Lung (tissue), 12 donors: ENCODE data around the gene NUDT14. TPM values are rescaled to one million over a fixed set of nuclear protein-coding genes. Genes with fewer than 3 reads are reported as not detected.

Experiments
- ATAC-seq: fragments of 200-7000 bp; cut with Tn5 transposase; one replicate; pipeline ENCODE4 v1.9.1; 2020; ENCODE audit warnings: moderate number of reproducible peaks; ENCODE audit not compliant: insufficient read depth, low FRiP score
- DNase-seq, 3 donors: peaks; one replicate each; pipeline ENCODE4 v3.0.0-alpha.2; 2013 to 2017
- H3K27ac ChIP-seq, 2 donors: one replicate each; pipeline ENCODE4 v1.5.1; 2013; ENCODE audit warnings: mild to moderate bottlenecking in 2 of 2, moderate library complexity in 2 of 2, control low read depth in 1 of 2, inconsistent platforms in 1 of 2, low read depth in 1 of 2, low read length in 1 of 2
- H3K27me3 ChIP-seq, 3 donors: one replicate each; pipeline ENCODE4 v1.5.1; 2013; ENCODE audit warnings: low read length in 2 of 3; ENCODE audit not compliant: control insufficient read depth in 3 of 3, insufficient read depth in 3 of 3
- H3K36me3 ChIP-seq, 4 donors: one replicate each; pipeline ENCODE4 v1.5.1; 2013; ENCODE audit warnings: low read length in 4 of 4, mild to moderate bottlenecking in 1 of 4, moderate library complexity in 1 of 4; ENCODE audit not compliant: control insufficient read depth in 4 of 4, insufficient read depth in 4 of 4
- H3K4me1 ChIP-seq, 5 donors: one replicate each; pipeline ENCODE4 v1.5.1; 2013; ENCODE audit warnings: low read length in 5 of 5, mild to moderate bottlenecking in 2 of 5, moderate library complexity in 1 of 5; ENCODE audit not compliant: control insufficient read depth in 5 of 5, insufficient read depth in 5 of 5
- H3K4me3 ChIP-seq: one replicate; pipeline ENCODE4 v1.5.1; 2013; ENCODE audit warnings: mild to moderate bottlenecking, control low read depth, moderate library complexity
- H3K9ac ChIP-seq, 2 donors: one replicate each; pipeline ENCODE4 v1.5.1; 2013; ENCODE audit warnings: low read length in 2 of 2, control low read depth in 1 of 2; ENCODE audit not compliant: insufficient read depth in 1 of 2
- H3K9me3 ChIP-seq, 4 donors: one replicate each; pipeline ENCODE4 v1.5.1; 2013; ENCODE audit warnings: low read length in 3 of 4, mild to moderate bottlenecking in 1 of 4, moderate library complexity in 1 of 4; ENCODE audit not compliant: control insufficient read depth in 4 of 4, insufficient read depth in 3 of 4
- WGBS, 2 donors: extraction: QIAGEN DNeasy Blood & Tissue Kit; methylation state at CpG; one replicate each; pipeline ENCODE4 v1.1.7; 2013; 5-methylcytosine and 5-hydroxymethylcytosine counted together
- polyA plus RNA-seq, 2 donors: library from polyadenylated mRNA; stranded (reverse); fragments of 200-250 nt; gene quantifications; one replicate each; pipeline ENCODE4 v1.2.1, GENCODE V29; 2013
- total RNA-seq, 2 donors: library from RNA; depleted of rRNA in 1 of 2; stranded (reverse); fragments of >200 nt in 1 of 2; gene quantifications; one replicate each; pipeline ENCODE4 v1.2.1, GENCODE V29; 2014 to 2021
- TF ChIP-seq, protein P1 (sequence below): IDR thresholded peaks from 2 replicates; pipeline ENCODE4 v1.5.1; 2012; ENCODE audit warnings: mild to moderate bottlenecking; ENCODE audit errors: control extremely low read depth, extremely low read depth
- donor health status: control.
- donor health status: control.
- donor health status: Bipolar disorder and iron deficiency.
- donor health status: healthy.
- donor health status: DM: yes; HTN: yes; CAD: no.

The NUDT14 gene
- total and polyA plus RNA-seq, 4 donors, result 27.7 to 80.7 (median 51.3) TPM

DNA sequence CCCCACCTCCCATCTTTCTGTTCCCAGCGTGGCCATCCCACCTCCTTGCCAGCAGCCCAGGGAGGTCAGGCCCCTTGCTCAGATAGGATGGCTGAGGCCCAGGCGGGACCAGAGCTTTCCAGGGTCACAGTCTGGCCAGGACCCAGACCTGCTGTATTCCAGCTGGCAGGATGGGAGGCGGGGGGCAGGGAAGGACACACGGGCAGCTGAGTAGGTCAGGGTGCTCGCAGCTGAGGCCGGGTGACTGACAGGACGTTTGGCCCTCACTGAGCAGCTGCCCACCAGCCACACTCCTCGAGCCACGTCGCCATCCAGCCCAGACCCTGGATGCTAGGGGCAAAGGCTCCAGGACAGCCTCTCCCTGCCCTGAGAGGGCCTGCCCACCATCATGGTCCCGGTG lies 4.0 kb downstream of the NUDT14 start:
- Histone ChIP-seq H3K36me3 (peaks cover 0 to 5% (median 0%) of the 10 kb centered on the region in 4 donors), H3K4me3 (no peak overlapping the region), H3K4me1 (peaks cover 0 to 23% (median 2%) of the 10 kb centered on the region in 5 donors), H3K9me3 (no peaks in the 10 kb centered on the region), H3K9ac (no peak overlapping the region), H3K27me3 (no peaks in the 10 kb centered on the region), H3K27ac (no peak overlapping the region)
- ATAC-seq, result no peak
- WGBS, 2 donors, result 81 to 84% methylated on average over 11 of the region's 11 CpGs
- no peak for DNase-seq
- TF ChIP-seq, protein P1, sequence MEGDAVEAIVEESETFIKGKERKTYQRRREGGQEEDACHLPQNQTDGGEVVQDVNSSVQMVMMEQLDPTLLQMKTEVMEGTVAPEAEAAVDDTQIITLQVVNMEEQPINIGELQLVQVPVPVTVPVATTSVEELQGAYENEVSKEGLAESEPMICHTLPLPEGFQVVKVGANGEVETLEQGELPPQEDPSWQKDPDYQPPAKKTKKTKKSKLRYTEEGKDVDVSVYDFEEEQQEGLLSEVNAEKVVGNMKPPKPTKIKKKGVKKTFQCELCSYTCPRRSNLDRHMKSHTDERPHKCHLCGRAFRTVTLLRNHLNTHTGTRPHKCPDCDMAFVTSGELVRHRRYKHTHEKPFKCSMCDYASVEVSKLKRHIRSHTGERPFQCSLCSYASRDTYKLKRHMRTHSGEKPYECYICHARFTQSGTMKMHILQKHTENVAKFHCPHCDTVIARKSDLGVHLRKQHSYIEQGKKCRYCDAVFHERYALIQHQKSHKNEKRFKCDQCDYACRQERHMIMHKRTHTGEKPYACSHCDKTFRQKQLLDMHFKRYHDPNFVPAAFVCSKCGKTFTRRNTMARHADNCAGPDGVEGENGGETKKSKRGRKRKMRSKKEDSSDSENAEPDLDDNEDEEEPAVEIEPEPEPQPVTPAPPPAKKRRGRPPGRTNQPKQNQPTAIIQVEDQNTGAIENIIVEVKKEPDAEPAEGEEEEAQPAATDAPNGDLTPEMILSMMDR, result no peak

DNA sequence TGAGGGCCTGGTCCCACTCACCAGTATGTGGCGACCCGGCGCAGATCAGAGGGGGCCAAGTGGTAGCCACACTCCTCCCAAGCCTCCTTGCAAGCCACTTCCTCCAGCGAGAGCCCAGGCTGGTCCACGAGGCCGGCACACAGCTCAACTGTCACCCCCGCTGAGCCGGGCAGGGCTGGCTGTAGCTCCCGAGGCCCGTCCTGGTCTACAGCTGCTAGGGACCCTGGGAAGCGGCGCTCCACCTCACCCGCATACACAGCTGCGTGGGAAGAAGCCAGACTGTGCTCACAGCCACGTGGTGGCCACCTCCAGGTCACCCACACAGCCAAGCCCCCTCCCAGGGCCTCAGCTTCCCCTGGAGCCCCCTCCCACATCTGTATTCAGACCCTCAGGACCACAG lies 4.6 kb downstream of the NUDT14 start:
- ATAC-seq (no peak), DNase-seq (no peak)
- H3K9ac ChIP-seq, result no peak overlapping the region
- H3K4me3 ChIP-seq, result no peak overlapping the region
- no peak overlapping the region for H3K27ac ChIP-seq
- 60 to 81% methylated on average over 15 of the region's 15 CpGs for WGBS, 2 donors
- H3K36me3 ChIP-seq, result peaks cover 0 to 5% (median 0%) of the 10 kb centered on the region in 4 donors
- TF ChIP-seq, protein P1, result no peak
- no peaks in the 10 kb centered on the region for H3K9me3 ChIP-seq
- H3K27me3 ChIP-seq, result no peaks in the 10 kb centered on the region
- peaks cover 0 to 21% (median 2%) of the 10 kb centered on the region in 5 donors for H3K4me1 ChIP-seq

DNA sequence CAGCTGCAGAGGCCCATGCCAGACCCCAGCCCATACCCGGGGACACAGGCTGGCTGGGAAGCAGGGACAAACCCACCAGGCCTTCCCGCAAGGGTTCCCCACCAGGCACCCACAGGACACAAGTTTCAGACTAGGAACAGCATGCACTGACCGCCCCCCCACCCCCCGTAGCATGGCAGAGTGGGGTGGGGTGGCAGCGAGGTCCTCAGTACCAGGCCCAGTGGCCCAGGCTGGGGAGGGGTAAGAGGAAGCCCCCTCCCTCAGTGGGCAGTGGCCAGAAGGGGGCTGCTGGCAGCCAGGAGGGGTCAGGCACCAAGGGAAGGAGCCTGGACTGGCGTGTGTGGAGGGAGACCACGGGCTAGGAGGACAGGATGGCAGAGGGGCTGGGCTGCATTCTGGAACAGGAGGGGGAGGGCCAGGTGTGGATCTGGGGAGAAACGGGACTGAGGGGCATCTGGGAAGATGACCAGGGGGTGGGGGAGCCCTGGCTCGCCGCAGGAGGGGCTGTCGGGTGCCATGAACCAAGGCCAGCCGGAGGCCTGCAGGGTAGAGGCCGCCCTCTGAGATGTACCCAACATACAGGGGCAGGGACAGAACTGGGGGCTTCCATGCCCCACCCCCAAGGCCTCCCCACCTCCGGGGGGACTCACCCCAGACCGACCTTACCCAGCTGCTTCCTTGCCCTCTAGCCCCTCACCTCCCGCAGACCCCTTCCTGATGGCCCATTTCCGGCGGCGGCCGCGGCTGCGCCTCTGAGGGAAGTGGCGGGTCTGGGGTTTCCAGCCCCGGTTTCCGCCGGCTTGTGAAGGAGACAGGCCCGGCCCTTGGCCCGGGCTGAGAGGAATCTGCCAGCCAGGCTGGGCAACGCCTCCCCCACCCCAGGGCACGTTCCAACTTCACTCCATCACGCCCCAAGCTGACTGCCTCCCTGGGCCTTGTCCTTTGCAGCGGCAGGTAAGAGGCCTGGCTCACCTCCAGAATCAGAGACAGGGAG lies 6.9 kb downstream of the NUDT14 start:
- peaks cover 0 to 5% (median 2%) of the 10 kb centered on the region in 3 donors for H3K27me3 ChIP-seq
- H3K4me3 ChIP-seq, result no peak overlapping the region
- H3K9me3 ChIP-seq, result no peaks in the 10 kb centered on the region
- ATAC-seq (no peak), DNase-seq (peak in 1 of 3 donors; percentile 39)
- TF ChIP-seq, protein P1, result no peak
- 30 to 52% methylated on average over 31 to 32 of the region's 32 CpGs for whole genome bisulfite sequencing, 2 donors
- H3K27ac ChIP-seq, result peak overlapping the region in 1 of 2 donors; percentile 41
- peaks cover 0 to 5% (median 0%) of the 10 kb centered on the region in 4 donors for H3K36me3 ChIP-seq
- H3K4me1 ChIP-seq, result peaks cover 0 to 28% (median 8%) of the 10 kb centered on the region in 5 donors
- no peak overlapping the region for H3K9ac ChIP-seq
